Kidney epithelial cell (primary cell): Measurements from ENCODE around the gene BRD3. TPM values are rescaled to one million over a fixed set of nuclear protein-coding genes. Genes with fewer than 3 reads are reported as not detected.
"Not testable (repeated sequence)": the region's sequence is repeated elsewhere in the genome, so short reads cannot be mapped to it uniquely, and the experiment has no call there.

ENCODE experiments used
- DNase-seq: peaks from one replicate; pipeline ENCODE4 v3.0.0-alpha.2; 2010; ENCODE audit warnings: low read depth
- H3K27me3 ChIP-seq: 2 replicates; pipeline ENCODE4 v1.6.0; 2011; ENCODE audit warnings: low read length; ENCODE audit not compliant: control insufficient read depth, insufficient read depth
- H3K36me3 ChIP-seq: 2 replicates; pipeline ENCODE4 v1.5.1; 2011; ENCODE audit warnings: low read length; ENCODE audit not compliant: control insufficient read depth, insufficient read depth
- H3K4me3 ChIP-seq: 2 replicates; pipeline ENCODE4 v1.5.1; 2011; ENCODE audit warnings: low read depth, mild to moderate bottlenecking, control low read depth, low read length
- CTCF ChIP-seq: IDR thresholded peaks from 2 replicates; pipeline ENCODE4 v1.5.1; 2011; ENCODE audit warnings: mild to moderate bottlenecking, moderate library complexity, low read length, control low read depth, inconsistent platforms; ENCODE audit not compliant: insufficient read depth, poor library complexity, severe bottlenecking
- total RNA-seq: library from RNA; depleted of rRNA; stranded (reverse); fragments of >200 nt; gene quantifications from 2 replicates; pipeline ENCODE4 v1.2.3, GENCODE V29; 2015

The BRD3 gene
- total RNA-seq, 1 donor from 2014 or later: 23.3 TPM

GRCh38 chr9:134076644-134077043, 8.8 kb upstream of the BRD3 start:
- TF ChIP-seq CTCF: no peak

GRCh38 chr9:134075689-134076088, 7.9 kb upstream of the BRD3 start:
- not testable (repeated sequence) for H3K36me3 ChIP-seq, H3K4me3 ChIP-seq, H3K27me3 ChIP-seq, DNase-seq

More at GRCh38 chr9:134076644-134077043, 8.8 kb upstream of the BRD3 start:
- peaks cover 2% of the 10 kb centered on the region for H3K27me3 ChIP-seq
- H3K36me3 ChIP-seq: no peaks in the 10 kb centered on the region
- DNase-seq: no peak
- H3K4me3 ChIP-seq: no peak overlapping the region

- DNase-seq: no peak
- Histone ChIP-seq H3K36me3 (no peaks in the 10 kb centered on the region), H3K27me3 (peaks cover 25% of the 10 kb centered on the region), H3K4me3 (no peak overlapping the region)
- no peak for TF ChIP-seq CTCF
These were observed 5.7 kb upstream of the BRD3 start for GRCh38 chr9:134073500-134073899.

- H3K27me3 ChIP-seq: peaks cover 25% of the 10 kb centered on the region
- H3K4me3 ChIP-seq, H3K36me3 ChIP-seq, DNase-seq: not testable (repeated sequence)
These were observed 4.9 kb upstream of the BRD3 start for GRCh38 chr9:134072683-134073082.

- TF ChIP-seq CTCF: no peak
- H3K4me3 ChIP-seq: no peak overlapping the region
- DNase-seq: no peak
- H3K27me3 ChIP-seq: peaks cover 25% of the 10 kb centered on the region
- H3K36me3 ChIP-seq: no peaks in the 10 kb centered on the region
These were observed 3.3 kb upstream of the BRD3 start for GRCh38 chr9:134071149-134071548.

GRCh38 chr9:134069480-134070399, 1.9 kb upstream of the BRD3 start:
- no peak for DNase-seq
- TF ChIP-seq CTCF: no peak
- Histone ChIP-seq H3K4me3 (no peak overlapping the region), H3K27me3 (peaks cover 25% of the 10 kb centered on the region), H3K36me3 (peaks cover under 1% of the 10 kb centered on the region)
